GM12872 (cell line): ENCODE data around the gene UNKL.

Source experiments
- CTCF ChIP-seq: IDR thresholded peaks from 3 replicates; pipeline ENCODE4 v1.5.1; 2011; ENCODE audit warnings: low read depth, mild to moderate bottlenecking, low read length, moderate library complexity; ENCODE audit not compliant: insufficient read depth

The UNKL gene

GRCh38 chr16:1414532-1415260, at the start of gene UNKL:
UNKL (minus strand) TSS chr16:1414704; CDS start chr16:1414691, 13 bp downstream.
- no peak for TF ChIP-seq CTCF

GRCh38 chr16:1461146-1461545, 46.6 kb upstream of the UNKL start:
- TF ChIP-seq CTCF, result no peak

- no peak for TF ChIP-seq CTCF
Measured at GRCh38 chr16:1460602-1461138, 46.2 kb upstream of the UNKL start.

GRCh38 chr16:1459967-1460366, 45.5 kb upstream of the UNKL start:
- TF ChIP-seq CTCF, result no peak

- no peak for TF ChIP-seq CTCF
Measured at GRCh38 chr16:1458977-1459341, 44.5 kb upstream of the UNKL start.

GRCh38 chr16:1458336-1458976, 44.0 kb upstream of the UNKL start:
- no peak for TF ChIP-seq CTCF

- no peak for TF ChIP-seq CTCF
Measured at GRCh38 chr16:1457489-1458245, 43.2 kb upstream of the UNKL start.
